ENCODE measurements around the gene OXCT1.
"Not testable (repeated sequence)": the region's sequence is repeated elsewhere in the genome, so short reads cannot be mapped to it uniquely, and the experiment has no call there.

The OXCT1 gene

GRCh38 chr5:41729381-41729780 lies 140.8 kb downstream of the OXCT1 start:
- not testable (repeated sequence) for H3K9me3 ChIP-seq (ENCODE audit: control insufficient read depth, low read length); H3K4me1 ChIP-seq (ENCODE audit: control insufficient read depth, insufficient read depth, low read length); H3K4me3 ChIP-seq (ENCODE audit: low read length); H3K36me3 ChIP-seq (ENCODE audit: control insufficient read depth, insufficient read depth, low read length); H3K9ac ChIP-seq (ENCODE audit: low read length); H3K27me3 ChIP-seq (ENCODE audit: control insufficient read depth, insufficient read depth, low read length)

GRCh38 chr5:41728281-41728680 lies 141.9 kb downstream of the OXCT1 start:
- Histone ChIP-seq H3K9ac (ENCODE audit: low read length) (no peak overlapping the region), H3K9me3 (ENCODE audit: control insufficient read depth, low read length) (no peaks in the 10 kb centered on the region), H3K4me1 (ENCODE audit: control insufficient read depth, insufficient read depth, low read length) (no peaks in the 10 kb centered on the region), H3K4me3 (ENCODE audit: low read length) (no peak overlapping the region), H3K27me3 (ENCODE audit: control insufficient read depth, insufficient read depth, low read length) (no peaks in the 10 kb centered on the region), H3K36me3 (ENCODE audit: control insufficient read depth, insufficient read depth, low read length) (no peaks in the 10 kb centered on the region)

GRCh38 chr5:41722359-41722950 lies 147.8 kb downstream of the OXCT1 start:
- no peaks in the 10 kb centered on the region for H3K36me3 ChIP-seq (ENCODE audit: control insufficient read depth, insufficient read depth, low read length)
- H3K4me3 ChIP-seq (ENCODE audit: low read length), result no peak overlapping the region
- no peaks in the 10 kb centered on the region for H3K27me3 ChIP-seq (ENCODE audit: control insufficient read depth, insufficient read depth, low read length)
- H3K9me3 ChIP-seq (ENCODE audit: control insufficient read depth, low read length), result no peaks in the 10 kb centered on the region
- no peaks in the 10 kb centered on the region for H3K4me1 ChIP-seq (ENCODE audit: control insufficient read depth, insufficient read depth, low read length)
- no peak overlapping the region for H3K9ac ChIP-seq (ENCODE audit: low read length)

GRCh38 chr5:41721516-41721915 lies 148.7 kb downstream of the OXCT1 start:
- no peak overlapping the region for H3K9ac ChIP-seq (ENCODE audit: low read length)
- H3K4me1 ChIP-seq (ENCODE audit: control insufficient read depth, insufficient read depth, low read length), result no peaks in the 10 kb centered on the region
- H3K9me3 ChIP-seq (ENCODE audit: control insufficient read depth, low read length), result no peaks in the 10 kb centered on the region
- no peak overlapping the region for H3K4me3 ChIP-seq (ENCODE audit: low read length)
- no peaks in the 10 kb centered on the region for H3K27me3 ChIP-seq (ENCODE audit: control insufficient read depth, insufficient read depth, low read length)
- H3K36me3 ChIP-seq (ENCODE audit: control insufficient read depth, insufficient read depth, low read length), result no peaks in the 10 kb centered on the region

GRCh38 chr5:41716382-41716781 lies 153.8 kb downstream of the OXCT1 start:
- Histone ChIP-seq H3K27me3 (ENCODE audit: control insufficient read depth, insufficient read depth, low read length) (no peaks in the 10 kb centered on the region), H3K9me3 (ENCODE audit: control insufficient read depth, low read length) (no peaks in the 10 kb centered on the region), H3K9ac (ENCODE audit: low read length) (no peak overlapping the region), H3K4me3 (ENCODE audit: low read length) (no peak overlapping the region), H3K36me3 (ENCODE audit: control insufficient read depth, insufficient read depth, low read length) (no peaks in the 10 kb centered on the region), H3K4me1 (ENCODE audit: control insufficient read depth, insufficient read depth, low read length) (no peaks in the 10 kb centered on the region)

GRCh38 chr5:41714446-41714845 lies 155.8 kb downstream of the OXCT1 start:
- not testable (repeated sequence) for H3K9me3 ChIP-seq (ENCODE audit: control insufficient read depth, low read length); H3K27me3 ChIP-seq (ENCODE audit: control insufficient read depth, insufficient read depth, low read length); H3K9ac ChIP-seq (ENCODE audit: low read length); H3K4me3 ChIP-seq (ENCODE audit: low read length); H3K36me3 ChIP-seq (ENCODE audit: control insufficient read depth, insufficient read depth, low read length); H3K4me1 ChIP-seq (ENCODE audit: control insufficient read depth, insufficient read depth, low read length)

- no peak overlapping the region for H3K4me3 ChIP-seq (ENCODE audit: low read length)
Observed at GRCh38 chr5:41708604-41708940, 161.7 kb downstream of the OXCT1 start.

GRCh38 chr5:41707853-41708603 lies 162.2 kb downstream of the OXCT1 start:
- H3K36me3 ChIP-seq (ENCODE audit: control insufficient read depth, insufficient read depth, low read length), result no peaks in the 10 kb centered on the region
- no peaks in the 10 kb centered on the region for H3K9me3 ChIP-seq (ENCODE audit: control insufficient read depth, low read length)
- no peak overlapping the region for H3K4me3 ChIP-seq (ENCODE audit: low read length)
- H3K4me1 ChIP-seq (ENCODE audit: control insufficient read depth, insufficient read depth, low read length), result no peaks in the 10 kb centered on the region
- no peak overlapping the region for H3K9ac ChIP-seq (ENCODE audit: low read length)
- no peaks in the 10 kb centered on the region for H3K27me3 ChIP-seq (ENCODE audit: control insufficient read depth, insufficient read depth, low read length)

More at GRCh38 chr5:41708604-41708940, 161.7 kb downstream of the OXCT1 start:
- H3K9ac ChIP-seq (ENCODE audit: low read length), result no peak overlapping the region
- no peaks in the 10 kb centered on the region for H3K27me3 ChIP-seq (ENCODE audit: control insufficient read depth, insufficient read depth, low read length)
- H3K9me3 ChIP-seq (ENCODE audit: control insufficient read depth, low read length), result no peaks in the 10 kb centered on the region
- H3K36me3 ChIP-seq (ENCODE audit: control insufficient read depth, insufficient read depth, low read length), result no peaks in the 10 kb centered on the region
- no peaks in the 10 kb centered on the region for H3K4me1 ChIP-seq (ENCODE audit: control insufficient read depth, insufficient read depth, low read length)

GRCh38 chr5:41695920-41696582 lies 174.2 kb downstream of the OXCT1 start:
- no peak overlapping the region for H3K4me3 ChIP-seq (ENCODE audit: low read length)
- H3K27me3 ChIP-seq (ENCODE audit: control insufficient read depth, insufficient read depth, low read length), result no peaks in the 10 kb centered on the region
- no peaks in the 10 kb centered on the region for H3K4me1 ChIP-seq (ENCODE audit: control insufficient read depth, insufficient read depth, low read length)

GRCh38 chr5:41686767-41687166 lies 183.5 kb downstream of the OXCT1 start:
- no peaks in the 10 kb centered on the region for H3K9me3 ChIP-seq (ENCODE audit: control insufficient read depth, low read length)
- no peak overlapping the region for H3K9ac ChIP-seq (ENCODE audit: low read length)
- no peaks in the 10 kb centered on the region for H3K36me3 ChIP-seq (ENCODE audit: control insufficient read depth, insufficient read depth, low read length)
- H3K4me3 ChIP-seq (ENCODE audit: low read length), result no peak overlapping the region
- H3K27me3 ChIP-seq (ENCODE audit: control insufficient read depth, insufficient read depth, low read length), result no peaks in the 10 kb centered on the region
- no peaks in the 10 kb centered on the region for H3K4me1 ChIP-seq (ENCODE audit: control insufficient read depth, insufficient read depth, low read length)

More at GRCh38 chr5:41695920-41696582, 174.2 kb downstream of the OXCT1 start:
- Histone ChIP-seq H3K9ac (ENCODE audit: low read length) (no peak overlapping the region), H3K36me3 (ENCODE audit: control insufficient read depth, insufficient read depth, low read length) (no peaks in the 10 kb centered on the region), H3K9me3 (ENCODE audit: control insufficient read depth, low read length) (no peaks in the 10 kb centered on the region)

GRCh38 chr5:41686191-41686590 lies 184.0 kb downstream of the OXCT1 start:
- no peak overlapping the region for H3K4me3 ChIP-seq (ENCODE audit: low read length)
- no peaks in the 10 kb centered on the region for H3K9me3 ChIP-seq (ENCODE audit: control insufficient read depth, low read length)
- H3K27me3 ChIP-seq (ENCODE audit: control insufficient read depth, insufficient read depth, low read length), result no peaks in the 10 kb centered on the region
- no peaks in the 10 kb centered on the region for H3K4me1 ChIP-seq (ENCODE audit: control insufficient read depth, insufficient read depth, low read length)
- H3K9ac ChIP-seq (ENCODE audit: low read length), result no peak overlapping the region
- no peaks in the 10 kb centered on the region for H3K36me3 ChIP-seq (ENCODE audit: control insufficient read depth, insufficient read depth, low read length)

GRCh38 chr5:41683181-41683580 lies 187.0 kb downstream of the OXCT1 start:
- H3K27me3 ChIP-seq (ENCODE audit: control insufficient read depth, insufficient read depth, low read length), result no peaks in the 10 kb centered on the region
- H3K4me1 ChIP-seq (ENCODE audit: control insufficient read depth, insufficient read depth, low read length), result no peaks in the 10 kb centered on the region
- no peaks in the 10 kb centered on the region for H3K36me3 ChIP-seq (ENCODE audit: control insufficient read depth, insufficient read depth, low read length)
- H3K9ac ChIP-seq (ENCODE audit: low read length), result no peak overlapping the region
- H3K9me3 ChIP-seq (ENCODE audit: control insufficient read depth, low read length), result no peaks in the 10 kb centered on the region
- no peak overlapping the region for H3K4me3 ChIP-seq (ENCODE audit: low read length)
